ENCODE results near the gene ANKRD11.

Gene ANKRD11

GRCh38 chr16:89326721-89327120 is 163.6 kb downstream of the ANKRD11 start:
- Histone ChIP-seq H3K27ac (ENCODE audit: poor library complexity, severe bottlenecking) (peak overlapping the region; percentile 98), H3K9me3 (ENCODE audit: severe bottlenecking) (no peaks in the 10 kb centered on the region), H3K36me3 (ENCODE audit: low read depth) (peaks cover 23% of the 10 kb centered on the region), H3K27me3 (ENCODE audit: insufficient read depth, poor library complexity, severe bottlenecking) (no peaks in the 10 kb centered on the region), H3K4me3 (ENCODE audit: severe bottlenecking) (no peak overlapping the region), H3K4me1 (ENCODE audit: insufficient read depth, poor library complexity, severe bottlenecking) (peaks cover 77% of the 10 kb centered on the region)
- TF ChIP-seq CTCF (IDR thresholded peaks at IDR 0.05; ENCODE audit: poor library complexity, severe bottlenecking) = no peak
- DNase-seq (ENCODE audit: low spot score) = peak; percentile 56
- no peak for ATAC-seq (ENCODE audit: low read depth)

DNA sequence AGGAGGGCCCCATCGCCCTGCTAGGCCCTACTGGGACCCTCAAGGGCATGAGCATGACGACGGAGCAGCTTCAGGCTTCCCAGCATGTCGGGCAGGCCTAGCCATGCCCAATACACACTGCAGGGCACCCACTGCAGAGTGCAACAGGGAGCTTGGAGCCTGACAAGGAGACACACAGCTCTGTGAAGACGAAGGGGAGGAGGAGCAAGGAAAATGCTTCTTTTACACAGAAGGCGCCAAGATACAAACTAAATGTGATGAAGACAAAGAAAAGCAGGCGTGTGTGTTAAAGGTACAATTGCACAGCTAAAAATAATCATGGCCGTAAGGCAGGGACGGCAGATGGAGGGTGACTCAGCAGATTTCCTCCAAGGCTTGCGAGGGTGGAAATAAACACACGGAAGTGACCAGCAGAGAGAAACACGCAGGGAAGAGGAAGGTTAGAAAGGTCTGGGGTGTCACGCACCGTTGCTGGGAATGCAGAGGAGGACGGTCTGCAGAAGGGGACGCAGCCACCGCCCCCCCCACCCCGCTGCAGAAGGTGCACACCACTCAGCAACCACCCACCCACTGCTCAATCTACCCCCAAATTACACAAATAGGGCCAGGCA is 164.4 kb downstream of the ANKRD11 start:
- Histone ChIP-seq H3K27ac (ENCODE audit: poor library complexity, severe bottlenecking) (peak overlapping the region; percentile 98), H3K27me3 (ENCODE audit: insufficient read depth, poor library complexity, severe bottlenecking) (no peaks in the 10 kb centered on the region), H3K4me1 (ENCODE audit: insufficient read depth, poor library complexity, severe bottlenecking) (peaks cover 79% of the 10 kb centered on the region), H3K9me3 (ENCODE audit: severe bottlenecking) (no peaks in the 10 kb centered on the region), H3K36me3 (ENCODE audit: low read depth) (peaks cover 23% of the 10 kb centered on the region), H3K4me3 (ENCODE audit: severe bottlenecking) (no peak overlapping the region)
- DNase-seq (ENCODE audit: low spot score) (peak; percentile 49), ATAC-seq (ENCODE audit: low read depth) (no peak)
- TF ChIP-seq CTCF (IDR thresholded peaks at IDR 0.05; ENCODE audit: poor library complexity, severe bottlenecking) = no peak

DNA sequence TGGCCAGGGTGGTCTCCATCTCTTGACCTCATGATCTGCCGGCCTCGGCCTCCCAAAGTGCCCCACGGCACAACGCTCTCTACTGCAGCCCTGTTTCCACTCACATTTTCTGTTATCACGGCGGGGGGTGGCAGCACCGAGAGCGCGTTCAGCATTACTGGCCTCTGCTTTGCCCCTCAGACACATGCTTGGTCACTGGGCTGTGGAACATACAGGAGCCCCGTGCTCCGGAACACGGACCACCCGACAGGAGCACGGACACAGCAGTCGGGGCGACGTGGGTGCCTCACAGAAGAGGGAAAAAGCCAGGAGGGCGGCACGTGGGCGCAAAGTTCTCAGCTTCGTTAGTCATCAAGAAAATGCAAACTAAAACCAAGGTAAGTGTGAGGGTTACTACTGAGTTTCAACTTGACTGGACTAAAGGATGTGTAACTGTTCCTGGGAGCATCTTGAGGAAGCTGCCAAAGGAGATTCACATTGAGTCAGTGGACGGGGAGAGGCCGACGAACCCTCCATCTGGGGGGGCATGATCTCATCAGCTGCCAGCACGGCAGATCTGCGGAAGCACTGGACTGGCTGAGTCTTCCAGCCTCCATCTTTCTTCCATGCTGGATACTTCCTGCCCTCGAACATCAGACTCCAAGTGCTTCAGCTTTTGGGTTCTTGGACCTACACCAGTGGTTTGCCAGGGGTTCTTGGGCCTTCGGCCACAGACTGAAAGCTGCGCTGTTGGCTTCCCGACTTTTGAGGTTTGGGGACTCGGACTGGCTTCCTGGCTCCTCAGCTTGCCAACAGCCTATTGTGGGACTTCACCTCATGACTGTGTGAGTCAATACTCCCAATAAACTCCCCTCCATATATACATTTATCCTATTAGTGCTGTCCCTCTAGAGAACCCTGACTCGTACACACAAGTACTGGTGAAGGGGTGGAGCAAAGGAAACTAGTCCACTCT is 166.0 kb downstream of the ANKRD11 start:
- H3K4me1 ChIP-seq (ENCODE audit: insufficient read depth, poor library complexity, severe bottlenecking) = peaks cover 80% of the 10 kb centered on the region
- DNase-seq (ENCODE audit: low spot score) (peak; percentile 63), ATAC-seq (ENCODE audit: low read depth) (no peak)
- TF ChIP-seq CTCF (IDR thresholded peaks at IDR 0.05; ENCODE audit: poor library complexity, severe bottlenecking) = no peak
- H3K36me3 ChIP-seq (ENCODE audit: low read depth) = peaks cover 17% of the 10 kb centered on the region
- H3K4me3 ChIP-seq (ENCODE audit: severe bottlenecking) = no peak overlapping the region
- peak overlapping the region; percentile 98 for H3K27ac ChIP-seq (ENCODE audit: poor library complexity, severe bottlenecking)
- H3K27me3 ChIP-seq (ENCODE audit: insufficient read depth, poor library complexity, severe bottlenecking) = no peaks in the 10 kb centered on the region
- H3K9me3 ChIP-seq (ENCODE audit: severe bottlenecking) = no peaks in the 10 kb centered on the region

DNA sequence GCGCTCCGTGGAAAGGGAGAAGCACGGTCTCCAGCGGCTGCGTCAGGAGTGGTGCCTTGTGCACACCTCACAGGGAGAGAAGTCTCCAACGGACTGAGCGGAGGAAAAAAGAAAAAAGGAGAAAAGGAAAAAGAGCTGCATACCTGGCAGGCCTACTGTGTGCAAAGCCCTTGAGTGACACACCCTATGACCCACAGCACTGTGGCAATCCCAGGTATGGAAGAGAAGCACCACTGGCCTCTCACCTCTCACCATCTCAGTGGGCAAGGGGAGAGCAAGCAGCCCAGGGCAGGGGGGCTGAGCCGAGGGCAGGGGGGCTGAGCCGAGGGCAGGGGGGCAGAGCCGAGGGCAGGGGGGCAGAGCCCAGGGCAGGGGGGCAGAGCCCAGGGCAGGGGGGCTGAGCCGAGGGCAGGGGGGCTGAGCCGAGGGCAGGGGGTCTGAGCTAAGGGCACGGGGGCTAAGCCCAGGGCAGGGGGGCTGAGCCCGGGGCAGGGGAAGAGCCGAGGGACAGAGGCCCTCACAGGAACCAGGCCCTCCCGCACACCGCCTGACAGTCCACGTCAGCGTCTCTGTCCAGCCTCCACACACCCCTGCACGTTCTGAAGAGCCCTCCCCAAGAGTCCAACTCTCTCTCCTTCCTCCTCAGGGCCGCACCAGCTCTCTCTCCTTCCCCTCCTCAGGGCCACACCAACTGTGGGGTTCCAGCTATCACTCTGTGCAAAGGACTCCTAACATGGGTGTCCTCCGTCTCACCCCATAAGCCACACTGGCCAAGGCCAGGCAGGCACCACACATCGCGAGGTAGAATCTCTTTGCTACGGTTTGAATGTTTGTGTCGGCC is 167.0 kb downstream of the ANKRD11 start:
- H3K9me3 ChIP-seq (ENCODE audit: severe bottlenecking) = no peaks in the 10 kb centered on the region
- ATAC-seq (ENCODE audit: low read depth) (no peak), DNase-seq (ENCODE audit: low spot score) (peak; percentile 29)
- no peak overlapping the region for H3K4me3 ChIP-seq (ENCODE audit: severe bottlenecking)
- no peak for TF ChIP-seq CTCF (IDR thresholded peaks at IDR 0.05; ENCODE audit: poor library complexity, severe bottlenecking)
- peaks cover 88% of the 10 kb centered on the region for H3K4me1 ChIP-seq (ENCODE audit: insufficient read depth, poor library complexity, severe bottlenecking)
- no peaks in the 10 kb centered on the region for H3K27me3 ChIP-seq (ENCODE audit: insufficient read depth, poor library complexity, severe bottlenecking)
- H3K36me3 ChIP-seq (ENCODE audit: low read depth) = peaks cover 13% of the 10 kb centered on the region
- peak overlapping the region; percentile 98 for H3K27ac ChIP-seq (ENCODE audit: poor library complexity, severe bottlenecking)
